HG03439 (cell line): ENCODE results near the gene RNU7-1.

ENCODE experiments used
- ATAC-seq: cut with Tn5 transposase; IDR thresholded peaks from one replicate; pipeline ENCODE4 v1.9.1; 2021; ENCODE audit warnings: mild to moderate bottlenecking, moderate library complexity; ENCODE audit not compliant: unreplicated experiment

RNU7-1 gene

GRCh38 chr12:6963016-6963731 lies 19.6 kb downstream of the RNU7-1 start:
- no peak for ATAC-seq

- no peak for ATAC-seq
These were observed 20.3 kb downstream of the RNU7-1 start for GRCh38 chr12:6963791-6964413.

- ATAC-seq: no peak
These were observed 21.0 kb downstream of the RNU7-1 start for GRCh38 chr12:6964605-6965025.

DNA sequence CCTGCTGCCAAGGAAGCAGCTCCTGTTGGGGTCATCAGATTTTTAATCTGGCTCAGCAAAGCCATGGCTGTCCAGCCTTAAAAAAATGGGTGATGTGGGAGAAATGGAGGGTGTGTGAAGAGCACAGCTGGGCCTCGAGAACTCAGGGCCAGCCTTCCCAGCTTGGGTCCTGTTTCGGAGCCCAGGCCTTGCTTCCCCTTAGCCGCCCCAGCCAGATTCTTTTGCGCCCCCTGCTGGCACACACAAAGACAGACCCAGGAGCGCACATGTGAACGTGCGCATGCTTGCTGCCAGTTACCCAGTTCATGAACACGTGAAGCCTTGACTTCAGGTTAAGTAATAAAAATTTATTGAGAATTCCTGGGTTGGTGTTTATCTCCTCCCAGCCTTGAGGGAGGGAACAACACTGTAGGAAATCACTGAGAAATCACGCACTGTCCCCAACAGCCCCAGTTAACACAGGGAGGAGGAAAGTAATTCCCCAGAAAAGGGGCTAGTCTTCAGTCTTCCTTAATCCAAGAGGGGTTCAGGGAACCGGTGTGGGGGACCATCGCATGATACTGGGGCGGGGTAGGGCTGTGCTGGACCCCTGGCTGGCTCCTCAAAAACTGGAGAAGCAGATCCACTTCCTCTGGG lies 21.5 kb downstream of the RNU7-1 start:
- ATAC-seq: no peak

DNA sequence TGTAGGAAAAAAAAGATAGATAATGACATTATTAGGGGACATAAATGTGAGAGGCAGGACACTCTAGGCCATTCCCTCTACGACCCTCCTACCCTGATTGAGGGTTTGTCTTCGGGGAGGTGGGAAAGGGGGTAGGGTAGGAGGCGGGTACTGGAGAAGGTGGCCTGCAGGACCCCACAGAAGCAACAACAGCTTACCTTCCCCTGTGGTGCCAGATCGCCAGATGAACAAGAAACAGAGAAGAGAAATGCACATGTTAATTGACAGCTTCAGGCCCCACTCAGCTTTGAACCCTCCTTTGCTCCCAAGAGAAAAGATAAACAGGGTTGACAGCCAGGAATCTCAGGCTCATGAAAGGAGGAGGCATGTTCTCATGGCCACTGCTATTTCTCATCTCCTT lies 22.1 kb downstream of the RNU7-1 start:
- no peak for ATAC-seq

- no peak for ATAC-seq
These were observed 22.7 kb downstream of the RNU7-1 start for GRCh38 chr12:6966351-6966750.

DNA sequence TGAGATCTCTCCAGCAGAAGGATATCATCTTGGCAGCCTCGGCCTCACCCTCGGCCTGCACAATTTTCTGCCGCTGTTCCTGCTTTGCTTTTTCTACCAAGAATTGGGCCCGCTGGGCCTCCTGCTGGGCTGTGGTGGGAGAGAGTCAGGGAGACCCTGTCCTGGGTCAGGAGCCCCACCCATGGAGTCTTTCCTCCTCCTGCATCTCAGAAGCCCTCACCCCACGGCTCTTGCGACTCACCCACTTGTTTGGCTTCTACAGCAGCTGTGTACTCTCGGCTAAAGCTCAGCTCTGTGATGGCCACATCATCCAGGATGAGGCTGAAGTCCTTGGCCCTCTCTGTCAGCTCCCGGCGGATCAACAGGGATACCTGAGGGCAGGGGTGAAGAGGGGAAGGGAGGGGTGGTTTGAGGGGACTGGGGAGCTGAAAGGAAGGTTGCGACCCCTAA lies 24.1 kb downstream of the RNU7-1 start:
- ATAC-seq: no peak

DNA sequence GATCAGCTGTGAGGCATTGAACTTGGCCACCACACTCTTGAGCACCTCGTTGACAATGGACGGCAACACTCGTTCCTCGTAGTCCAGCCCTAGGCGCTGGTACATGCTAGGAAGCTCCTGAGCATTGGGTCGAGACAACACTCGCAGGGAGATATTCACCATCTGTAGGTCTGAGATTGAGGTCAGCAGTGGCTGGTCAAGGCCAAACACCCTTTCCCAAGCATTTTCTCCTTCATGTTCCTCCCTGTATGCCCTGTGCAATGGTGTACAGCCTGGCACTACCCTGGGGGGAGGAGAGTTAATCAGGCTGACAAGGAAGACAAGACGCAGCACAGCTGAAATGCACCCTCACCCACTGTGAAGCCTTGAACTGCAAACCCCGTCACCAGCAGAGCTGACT lies 24.8 kb downstream of the RNU7-1 start:
- no peak for ATAC-seq

DNA sequence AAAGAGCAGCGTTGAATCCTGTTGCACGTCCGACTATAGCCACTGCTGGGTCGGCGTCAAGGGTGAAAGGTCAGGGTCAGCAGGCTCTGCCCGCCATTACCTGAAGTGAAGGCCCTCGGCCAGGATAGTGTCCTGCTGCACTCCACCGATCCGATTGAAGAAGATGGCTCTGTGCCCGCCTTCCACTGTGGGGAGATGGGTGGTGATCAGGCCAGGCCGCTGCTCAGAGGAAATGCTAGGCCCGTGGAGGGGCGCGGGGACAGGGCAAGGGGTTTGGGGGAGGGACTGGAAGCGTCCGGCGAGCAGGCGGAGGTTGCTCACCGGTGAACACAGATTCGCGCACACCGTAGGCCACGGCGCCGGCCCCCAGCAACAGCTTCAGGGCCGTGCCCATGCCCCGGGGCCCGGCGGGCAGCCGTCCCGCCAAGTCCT lies 26.5 kb downstream of the RNU7-1 start:
- ATAC-seq: peak; percentile 12

GRCh38 chr12:6974180-6974579 lies 30.6 kb downstream of the RNU7-1 start:
- no peak for ATAC-seq

GRCh38 chr12:6975297-6976032 lies 31.8 kb downstream of the RNU7-1 start:
- no peak for ATAC-seq

DNA sequence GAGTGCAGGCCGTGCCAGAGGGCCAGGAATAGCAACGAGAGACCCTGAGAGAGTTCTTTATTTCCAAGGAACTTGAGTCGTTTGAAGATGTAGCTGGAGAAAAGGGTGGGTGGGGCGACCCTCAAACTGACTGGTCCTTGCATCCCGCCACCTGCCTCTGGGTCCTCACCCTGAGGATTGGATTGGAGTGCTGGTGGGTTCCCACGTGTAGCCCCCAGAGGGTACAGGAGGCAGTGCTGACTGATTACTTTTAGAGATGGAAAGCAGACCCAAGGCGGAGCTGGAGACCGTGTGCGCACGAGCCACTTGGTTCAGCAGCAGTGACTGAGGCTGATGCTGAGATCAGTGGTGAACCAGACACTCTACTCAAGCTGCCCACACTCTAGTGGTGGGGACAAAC lies 34.0 kb downstream of the RNU7-1 start:
- ATAC-seq: no peak

DNA sequence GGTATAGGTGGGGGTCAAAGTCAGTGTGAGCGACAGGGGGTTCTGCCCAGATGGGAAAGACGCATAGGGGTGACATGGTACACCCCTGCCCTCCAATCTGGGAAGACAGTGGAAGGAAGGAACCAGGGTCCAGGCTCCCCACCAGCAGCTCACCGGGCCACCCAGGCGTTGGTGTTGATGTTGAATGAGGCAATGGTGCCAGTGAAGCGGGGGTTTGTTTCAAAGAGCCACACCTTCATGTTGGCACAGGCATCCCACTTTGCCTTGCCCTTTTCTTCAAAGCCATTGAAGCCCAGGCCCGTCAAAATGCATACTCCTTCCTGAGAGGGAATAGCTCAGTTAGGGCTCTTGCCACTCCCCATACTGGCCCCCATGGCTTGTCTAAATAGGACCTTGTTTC lies 34.6 kb downstream of the RNU7-1 start:
- ATAC-seq: no peak

DNA sequence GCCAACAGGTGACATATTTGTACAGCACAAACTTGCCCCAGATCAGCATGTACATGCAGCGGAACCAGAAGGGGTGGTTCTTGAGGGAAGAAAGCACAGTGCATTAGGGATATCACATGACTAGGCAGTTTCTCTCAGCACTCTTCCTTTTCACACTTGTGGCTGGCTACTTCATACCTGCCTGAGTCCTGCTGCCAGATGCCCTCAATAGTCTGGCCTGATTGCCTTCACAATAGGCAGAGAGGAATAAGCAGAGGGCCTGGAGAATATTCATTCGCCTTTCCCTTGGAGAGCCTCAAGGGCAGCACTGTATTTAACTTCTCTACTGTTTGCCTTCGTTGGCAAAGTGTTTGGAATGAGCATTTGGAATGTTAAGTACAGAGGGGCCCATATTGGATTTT lies 35.0 kb downstream of the RNU7-1 start:
- no peak for ATAC-seq

- no peak for ATAC-seq
These were observed 35.4 kb downstream of the RNU7-1 start for GRCh38 chr12:6979021-6979420.

DNA sequence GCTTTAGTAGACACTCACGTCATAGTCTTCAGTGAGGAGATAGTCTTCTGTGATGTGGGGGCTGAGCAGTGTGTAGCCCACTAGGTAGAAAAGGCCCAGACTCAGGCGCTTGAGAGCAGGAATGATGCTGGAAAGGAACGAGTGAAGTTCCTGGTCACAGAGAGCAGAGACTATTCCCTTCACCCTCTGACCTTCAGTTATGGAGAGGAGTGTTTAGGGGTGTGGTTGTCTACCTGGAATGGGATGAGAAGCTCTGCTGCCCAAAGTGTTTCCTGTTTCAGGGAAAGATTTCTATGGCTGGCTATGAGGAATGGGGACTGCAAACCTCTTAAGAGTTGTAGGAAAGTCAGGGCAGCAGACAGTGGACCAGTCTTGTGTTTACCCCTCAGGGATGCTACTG lies 35.8 kb downstream of the RNU7-1 start:
- no peak for ATAC-seq

- ATAC-seq: no peak
These were observed 36.5 kb downstream of the RNU7-1 start for GRCh38 chr12:6980075-6980474.

- ATAC-seq: no peak
These were observed 37.1 kb downstream of the RNU7-1 start for GRCh38 chr12:6980740-6981139.

GRCh38 chr12:6981152-6982052 lies 37.8 kb downstream of the RNU7-1 start:
- no peak for ATAC-seq

DNA sequence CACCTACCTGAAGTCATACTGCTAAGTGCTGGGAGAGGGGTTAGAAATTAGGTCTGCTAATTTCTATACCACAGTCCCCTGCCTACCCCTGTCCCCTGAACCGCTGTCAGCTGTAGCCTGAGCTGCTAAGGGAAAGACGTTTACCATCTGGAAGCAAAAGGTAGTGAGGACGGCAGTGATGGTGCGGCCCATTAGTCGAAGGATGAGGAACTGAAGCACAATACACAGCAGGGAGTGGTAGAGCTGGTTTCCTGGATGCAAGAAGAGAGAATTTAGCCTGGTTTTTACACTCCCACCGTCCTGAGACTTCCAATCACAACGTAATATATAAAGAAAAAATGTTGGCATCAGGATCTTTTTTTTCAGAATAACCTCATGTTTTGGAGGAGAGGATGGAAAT lies 38.9 kb downstream of the RNU7-1 start:
- no peak for ATAC-seq
